Measurements from ENCODE around the gene CDT1. TPM values are rescaled to one million over a fixed set of nuclear protein-coding genes. Genes with fewer than 3 reads are reported as not detected.
A peak's percentile ranks its signal among the peaks of the same experiment; 100 is the strongest.

CDT1 gene
- total RNA-seq, 1 experiment from 2014 or later = 154 TPM

GRCh38 chr16:88828711-88829110, 25.1 kb downstream of the CDT1 start (continued):
- no peak for TF ChIP-seq ATF1 (CRISPR knock-in tag; IDR thresholded peaks at IDR 0.05)
- TF ChIP-seq NFE2L1 (CRISPR knock-in tag; IDR thresholded peaks at IDR 0.05) = no peak

GRCh38 chr16:88830258-88830657, 26.7 kb downstream of the CDT1 start:
- Mint-ChIP-seq H3K4me1 (no peaks in the 10 kb centered on the region), H3K36me3 (peaks cover 1% of the 10 kb centered on the region; the same call in 1 of the 2 replicates), H3K27me3 (ENCODE audit: low read depth) (no peaks in the 10 kb centered on the region), H3K27ac (peak overlapping the region; percentile 41), H3K4me3 (no peak overlapping the region), H3K9me3 (no peaks in the 10 kb centered on the region)
- ChIA-PET POLR2A (interaction anchor here (0.6 to 0.7 kb wide), 2 partner anchors 18 to 228 kb away, joined by 3 to 4 read pairs; no protein-coding TSS in a partner anchor), CTCF (interaction anchor here (0.7 to 1.3 kb wide), 3 partner anchors 93 to 337 kb away, joined by 6 read pairs; no protein-coding TSS in a partner anchor)
- no peak for ATAC-seq
- TF ChIP-seq OVOL2 (CRISPR knock-in tag; IDR thresholded peaks at IDR 0.05; ENCODE audit: borderline replicate concordance) = no peak
- no peak for TF ChIP-seq MAX (CRISPR knock-in tag; IDR thresholded peaks at IDR 0.05)
- no peak for TF ChIP-seq ZNF219 (CRISPR knock-in tag; IDR thresholded peaks at IDR 0.05; ENCODE audit: borderline replicate concordance)
- no peak for TF ChIP-seq ZNF425 (CRISPR knock-in tag; conservative IDR thresholded peaks at IDR 0.05)
- TF ChIP-seq NR1H2 (CRISPR knock-in tag; IDR thresholded peaks at IDR 0.05) = no peak
- TF ChIP-seq NFATC4 (CRISPR knock-in tag; IDR thresholded peaks at IDR 0.05) = no peak
- TF ChIP-seq ZNF512 (CRISPR knock-in tag; IDR thresholded peaks at IDR 0.05; ENCODE audit: borderline replicate concordance) = no peak
- no peak for TF ChIP-seq PRRX2 (CRISPR knock-in tag; IDR thresholded peaks at IDR 0.05)
- DNase-seq (ENCODE audit: low spot score) = no peak

- no peak for ATAC-seq
Observed at GRCh38 chr16:88830783-88831182, 27.2 kb downstream of the CDT1 start.

More at GRCh38 chr16:88830783-88831182, 27.2 kb downstream of the CDT1 start:
- POLR2A ChIA-PET = interaction anchor here (0.6 kb wide), 1 partner anchor 227 kb away, joined by 3 read pairs; no protein-coding TSS in a partner anchor
- no peak overlapping the region for H3K4me3 Mint-ChIP-seq
- no peak for DNase-seq (ENCODE audit: low spot score)
- H3K27me3 Mint-ChIP-seq (ENCODE audit: low read depth) = no peaks in the 10 kb centered on the region
- TF ChIP-seq PREB (CRISPR knock-in tag; IDR thresholded peaks at IDR 0.05; ENCODE audit: borderline replicate concordance) (no peak), ZNF317 (CRISPR knock-in tag; IDR thresholded peaks at IDR 0.05; ENCODE audit: borderline replicate concordance, low read depth) (no peak), CREB1 (CRISPR knock-in tag; IDR thresholded peaks at IDR 0.05) (no peak), ZNF219 (CRISPR knock-in tag; IDR thresholded peaks at IDR 0.05; ENCODE audit: borderline replicate concordance) (no peak), IRF1 (CRISPR knock-in tag; IDR thresholded peaks at IDR 0.05) (no peak), OVOL2 (CRISPR knock-in tag; IDR thresholded peaks at IDR 0.05; ENCODE audit: borderline replicate concordance) (no peak), NFATC4 (CRISPR knock-in tag; IDR thresholded peaks at IDR 0.05) (no peak)
- peaks cover 2% of the 10 kb centered on the region; the same call in 1 of the 2 replicates for H3K36me3 Mint-ChIP-seq
- CTCF ChIA-PET = interaction anchor here (1.2 to 1.3 kb wide), 2 partner anchors 93 to 337 kb away, joined by 6 read pairs; no protein-coding TSS in a partner anchor
- H3K9me3 Mint-ChIP-seq = no peaks in the 10 kb centered on the region
- no peaks in the 10 kb centered on the region for H3K4me1 Mint-ChIP-seq
- H3K27ac Mint-ChIP-seq = peak overlapping the region; percentile 49; the same call in 1 of the 2 replicates

Data from WTC11 (cell line).